ENCODE measurements around the gene UGT2B28. TPM values are rescaled to one million over a fixed set of nuclear protein-coding genes. Genes with fewer than 3 reads are reported as not detected.
"Not testable (repeated sequence)": the region's sequence is repeated elsewhere in the genome, so short reads cannot be mapped to it uniquely, and the experiment has no call there.

The UGT2B28 gene
- not detected for total RNA-seq

GRCh38 chr4:69280081-69280480, at the start of gene UGT2B28:
Gene UGT2B28 (plus strand): TSS chr4:69280475. CDS start chr4:69280501, 26 bp downstream.
- H3K4me3 ChIP-seq; H3K9me3 ChIP-seq; DNase-seq; H3K27ac ChIP-seq; H3K4me1 ChIP-seq; ATAC-seq; H3K36me3 ChIP-seq (replicated peaks in 1 of 2; ENCODE audit: insufficient read depth in 1 of 2, low read depth in 2 of 2); intact Hi-C loops (cut with DNase I); H3K27me3 ChIP-seq: not testable (repeated sequence)
- 56 to 58% methylated on average over 4 of the region's 4 CpGs for WGBS, 2 donors

DNA sequence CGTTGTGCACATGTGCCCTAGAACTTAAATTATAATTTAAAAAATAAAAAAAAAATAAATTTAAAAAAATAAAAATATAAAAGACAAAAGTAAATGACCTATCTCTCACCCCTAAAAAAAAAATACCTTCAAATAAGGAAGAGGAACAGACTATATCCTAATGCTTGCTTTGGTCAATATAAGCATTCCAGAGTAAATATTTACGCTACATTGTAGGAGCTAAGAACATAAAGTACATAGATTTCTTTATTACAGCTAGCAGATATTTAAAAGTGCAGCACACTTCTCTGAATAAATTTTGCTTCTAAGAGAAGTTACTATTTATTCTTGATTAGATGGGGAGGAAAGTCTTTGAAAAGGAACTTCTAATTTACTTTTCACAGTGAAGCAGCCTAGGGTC, 41.2 kb upstream of the UGT2B28 start:
- no peaks in the 10 kb centered on the region for H3K36me3 ChIP-seq (replicated peaks in 1 of 2; ENCODE audit: insufficient read depth in 1 of 2, low read depth in 2 of 2)
- WGBS, 2 donors: 78 to 80% methylated on average over 2 of the region's 2 CpGs
- intact Hi-C loops (cut with DNase I): no loop called here
- ATAC-seq (no peak), DNase-seq (no peak)
- no peaks in the 10 kb centered on the region for H3K9me3 ChIP-seq
- no peak overlapping the region for H3K4me3 ChIP-seq
- TF ChIP-seq CTCF (IDR thresholded peaks at IDR 0.05) (no peak), POLR2A (IDR thresholded peaks at IDR 0.05) (no peak)
- H3K4me1 ChIP-seq: no peaks in the 10 kb centered on the region
- no peak overlapping the region for H3K27ac ChIP-seq
- no peaks in the 10 kb centered on the region for H3K27me3 ChIP-seq

DNA sequence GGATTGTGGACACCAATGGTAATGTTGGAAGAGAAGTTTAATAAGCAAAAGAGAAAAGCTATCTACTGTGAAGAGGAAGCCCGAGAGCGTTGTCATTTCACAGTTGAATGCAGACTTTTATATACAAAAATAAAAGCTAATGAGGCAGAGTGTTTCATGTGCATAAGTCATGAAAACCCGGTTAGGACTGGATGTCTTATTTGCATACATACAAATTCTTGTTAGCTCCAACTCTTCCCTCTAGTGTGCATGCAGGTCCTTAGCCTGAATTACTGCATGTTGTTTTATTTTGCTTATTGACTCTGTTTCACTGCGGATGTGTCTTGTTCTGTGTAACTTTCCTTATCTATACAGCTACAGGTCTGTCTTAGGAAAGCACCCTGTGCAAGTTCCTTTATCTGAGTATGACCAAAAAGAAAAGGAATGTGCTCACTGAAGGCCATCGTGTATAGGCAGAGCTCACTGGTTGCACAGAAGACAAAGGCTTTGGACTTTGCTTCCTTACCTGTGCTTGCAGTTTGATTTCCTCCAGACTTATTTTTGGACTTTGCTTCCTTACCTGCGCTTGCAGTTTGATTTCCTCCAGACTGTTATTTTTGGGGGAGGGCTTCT, 40.6 kb upstream of the UGT2B28 start:
- intact Hi-C loops (cut with DNase I): no loop called here
- TF ChIP-seq CTCF (IDR thresholded peaks at IDR 0.05) (no peak), POLR2A (IDR thresholded peaks at IDR 0.05) (no peak)
- Histone ChIP-seq H3K27me3 (no peaks in the 10 kb centered on the region), H3K4me1 (no peaks in the 10 kb centered on the region), H3K36me3 (replicated peaks in 1 of 2; ENCODE audit: insufficient read depth in 1 of 2, low read depth in 2 of 2) (no peaks in the 10 kb centered on the region), H3K27ac (no peak overlapping the region), H3K9me3 (no peaks in the 10 kb centered on the region), H3K4me3 (no peak overlapping the region)
- peak in 1 of 4 donors; percentile 18 for DNase-seq
- 50% methylated on average over 6 of the region's 6 CpGs for WGBS, 2 donors
- peak; percentile 71 for ATAC-seq

DNA sequence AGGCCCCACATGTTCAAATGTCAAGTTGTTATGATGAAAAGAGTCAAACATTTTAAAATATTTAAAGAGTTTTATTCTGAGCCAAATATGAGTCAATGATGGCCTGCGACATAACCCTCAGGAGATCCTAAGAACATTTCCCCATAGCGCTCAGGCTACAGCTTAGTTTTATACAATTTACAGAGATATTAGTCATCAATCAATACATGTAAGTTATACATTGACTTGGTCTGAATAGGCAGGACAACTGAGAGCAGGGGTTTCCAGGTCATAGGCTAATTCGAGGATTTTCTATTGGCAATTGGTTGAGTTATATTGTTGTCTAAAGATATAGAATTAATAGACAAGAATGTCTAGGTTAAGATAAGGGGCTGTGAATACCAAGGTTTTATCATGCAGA, 39.5 kb upstream of the UGT2B28 start:
- intact Hi-C loops (cut with DNase I); H3K36me3 ChIP-seq (replicated peaks in 1 of 2; ENCODE audit: insufficient read depth in 1 of 2, low read depth in 2 of 2): not testable (repeated sequence)

DNA sequence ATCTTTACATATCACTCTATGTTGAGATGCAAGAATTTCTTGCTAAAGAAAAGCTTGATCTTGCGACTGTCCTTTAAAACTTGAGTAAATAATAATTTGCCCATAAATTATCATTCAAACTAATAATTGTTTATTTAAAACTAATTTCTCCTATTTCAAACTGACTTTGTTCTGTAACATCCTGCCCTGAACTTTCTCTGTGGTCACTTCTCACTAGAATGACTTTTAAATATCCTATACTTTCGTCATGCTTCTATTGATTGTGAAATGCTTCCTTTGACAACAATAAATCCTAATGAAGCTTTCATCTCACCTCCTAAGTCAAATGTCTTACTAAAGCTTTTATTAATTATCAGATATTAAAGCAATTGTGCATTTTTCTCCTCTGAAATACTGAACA, 38.5 kb upstream of the UGT2B28 start:
- ATAC-seq; H3K9me3 ChIP-seq; H3K36me3 ChIP-seq (replicated peaks in 1 of 2; ENCODE audit: insufficient read depth in 1 of 2, low read depth in 2 of 2); H3K27me3 ChIP-seq; intact Hi-C loops (cut with DNase I); H3K4me1 ChIP-seq; H3K27ac ChIP-seq; DNase-seq; H3K4me3 ChIP-seq: not testable (repeated sequence)
- 75 to 87% methylated on average over 2 of the region's 2 CpGs for WGBS, 2 donors

More for the DNA sequence above, 39.5 kb upstream of the UGT2B28 start:
- H3K4me3 ChIP-seq, H3K27ac ChIP-seq, DNase-seq, H3K9me3 ChIP-seq, H3K27me3 ChIP-seq, ATAC-seq, H3K4me1 ChIP-seq: not testable (repeated sequence)
- 45 to 52% methylated on average over 3 of the region's 3 CpGs for WGBS, 2 donors

DNA sequence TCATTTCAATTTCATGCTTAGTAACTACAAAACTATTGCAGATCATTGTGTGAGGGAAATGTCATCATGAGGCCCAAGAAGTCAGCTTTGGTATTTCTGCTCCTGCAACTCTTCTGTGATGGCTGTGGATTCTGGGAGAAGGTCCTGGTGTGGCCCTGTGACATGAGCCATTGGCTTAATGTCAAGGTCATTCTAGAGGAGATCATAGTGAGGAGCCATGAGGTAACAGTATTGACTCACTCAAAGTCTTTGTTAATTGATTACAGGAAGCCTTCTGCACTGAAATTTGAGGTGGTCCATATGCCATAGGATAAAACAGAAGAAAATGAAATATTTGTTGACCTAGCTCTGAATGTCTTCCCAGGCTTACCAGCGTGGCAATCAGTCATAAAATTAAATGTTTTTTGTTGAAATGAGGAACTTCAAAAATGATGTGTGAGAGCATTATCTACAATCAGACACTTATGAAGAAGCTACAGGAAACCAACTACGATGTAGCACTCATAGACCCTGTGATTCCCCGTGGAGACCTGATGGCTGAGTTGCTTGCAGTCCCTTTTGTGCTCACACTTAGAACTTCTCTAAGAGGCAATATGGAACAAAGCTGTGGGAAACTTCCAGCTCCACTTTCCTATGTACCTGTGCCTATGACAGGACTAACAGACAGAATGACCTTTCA, 37.6 kb upstream of the UGT2B28 start:
- 86 to 88% methylated on average over 3 of the region's 3 CpGs for WGBS, 2 donors
- H3K4me3 ChIP-seq; ATAC-seq; DNase-seq; H3K27ac ChIP-seq; H3K4me1 ChIP-seq; H3K9me3 ChIP-seq; H3K36me3 ChIP-seq (replicated peaks in 1 of 2; ENCODE audit: insufficient read depth in 1 of 2, low read depth in 2 of 2); intact Hi-C loops (cut with DNase I); H3K27me3 ChIP-seq: not testable (repeated sequence)

DNA sequence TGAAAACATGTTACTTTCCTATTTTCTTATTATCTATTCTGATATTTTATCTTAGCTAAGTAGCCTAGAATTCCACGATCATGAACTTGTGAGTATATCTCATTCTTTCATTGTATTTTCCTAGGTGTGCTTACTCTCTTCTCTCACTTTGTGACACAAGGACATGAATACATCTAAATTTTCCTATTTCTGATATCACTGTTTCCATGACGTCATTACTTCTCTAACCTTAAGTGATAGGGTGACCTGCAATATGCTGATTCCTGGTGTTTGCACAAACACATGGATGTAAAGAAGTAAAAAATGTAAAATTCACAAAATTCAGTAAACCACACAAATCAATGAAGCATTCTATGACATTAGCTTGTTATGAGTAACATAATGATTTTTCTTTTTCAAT, 29.4 kb upstream of the UGT2B28 start:
- DNase-seq; H3K9me3 ChIP-seq; H3K36me3 ChIP-seq (replicated peaks in 1 of 2; ENCODE audit: insufficient read depth in 1 of 2, low read depth in 2 of 2); H3K27me3 ChIP-seq; H3K27ac ChIP-seq; H3K4me1 ChIP-seq; H3K4me3 ChIP-seq; intact Hi-C loops (cut with DNase I); ATAC-seq: not testable (repeated sequence)
- WGBS, 2 donors: 49% methylated on average over 2 of the region's 2 CpGs

DNA sequence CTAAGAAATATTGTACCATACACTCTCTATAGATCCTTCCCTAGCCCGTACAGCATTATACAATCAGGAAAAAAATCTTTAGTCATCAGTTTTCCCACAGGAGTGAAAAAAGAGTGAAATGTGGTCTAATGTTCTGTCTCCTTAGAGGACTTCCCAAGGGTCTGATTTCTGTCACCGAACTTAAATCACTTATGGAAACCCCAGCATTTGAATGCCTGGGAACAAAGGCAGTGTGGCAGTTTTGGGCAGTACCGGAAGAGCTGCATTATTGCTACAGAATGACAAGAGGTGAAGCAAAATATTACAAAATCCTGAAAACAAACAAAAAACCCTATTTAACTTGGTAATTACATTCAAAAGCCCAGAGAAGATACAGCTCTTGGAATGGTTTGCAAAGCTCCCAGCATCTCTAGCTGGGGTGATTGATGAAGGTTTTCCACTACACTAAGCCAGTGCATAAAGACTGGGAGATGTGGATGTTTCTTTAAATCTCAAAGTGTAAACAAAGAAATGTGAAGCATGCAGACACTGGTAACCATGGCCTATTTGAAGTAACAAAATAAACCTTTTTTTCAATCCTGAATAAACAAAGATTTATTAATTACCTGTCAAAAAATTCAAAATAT, 27.0 kb upstream of the UGT2B28 start:
- H3K27ac ChIP-seq; H3K4me1 ChIP-seq; H3K4me3 ChIP-seq; ATAC-seq; DNase-seq; H3K36me3 ChIP-seq (replicated peaks in 1 of 2; ENCODE audit: insufficient read depth in 1 of 2, low read depth in 2 of 2); intact Hi-C loops (cut with DNase I); H3K9me3 ChIP-seq; H3K27me3 ChIP-seq: not testable (repeated sequence)
- WGBS, 2 donors: 83 to 88% methylated on average over 3 of the region's 3 CpGs

DNA sequence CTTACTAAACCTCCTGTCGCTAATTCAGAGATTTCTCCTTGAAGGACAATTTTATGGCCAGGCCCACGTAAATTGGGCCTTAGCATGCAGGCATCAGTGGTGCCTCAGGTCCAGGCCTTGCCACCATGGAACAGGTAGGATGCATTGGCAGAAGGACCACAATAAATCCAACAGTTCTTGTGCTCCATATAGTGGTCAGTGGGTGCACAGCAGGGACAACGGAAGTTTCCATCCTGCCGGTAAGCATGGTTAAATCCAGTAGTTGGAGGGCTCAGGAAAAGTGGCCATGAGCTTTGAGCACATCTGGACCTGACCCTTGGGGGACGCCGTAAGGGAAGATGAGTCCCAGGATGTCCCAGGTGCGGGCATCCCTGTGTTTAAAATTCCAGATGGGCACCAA, 11.7 kb upstream of the UGT2B28 start:
- ATAC-seq; DNase-seq; H3K36me3 ChIP-seq (replicated peaks in 1 of 2; ENCODE audit: insufficient read depth in 1 of 2, low read depth in 2 of 2); H3K4me1 ChIP-seq; H3K4me3 ChIP-seq; H3K27ac ChIP-seq; intact Hi-C loops (cut with DNase I); H3K9me3 ChIP-seq; H3K27me3 ChIP-seq: not testable (repeated sequence)
- WGBS, 2 donors: 86 to 91% methylated on average over 7 of the region's 7 CpGs

GRCh38 chr4:69296356-69296755, 16.1 kb downstream of the UGT2B28 start:
- H3K27me3 ChIP-seq; H3K27ac ChIP-seq; H3K4me3 ChIP-seq; intact Hi-C loops (cut with DNase I); H3K36me3 ChIP-seq (replicated peaks in 1 of 2; ENCODE audit: insufficient read depth in 1 of 2, low read depth in 2 of 2); H3K4me1 ChIP-seq; H3K9me3 ChIP-seq; ATAC-seq; DNase-seq: not testable (repeated sequence)
- WGBS, 2 donors: 80 to 82% methylated on average over 4 of the region's 4 CpGs

All from body of pancreas (tissue), 4 donors.